ENCODE measurements around the gene GPR156.
"Not testable (repeated sequence)": the region's sequence is repeated elsewhere in the genome, so short reads cannot be mapped to it uniquely, and the experiment has no call there.

Gene GPR156

GRCh38 chr3:120284747-120285507 lies at the start of gene GPR156:
TSS of gene GPR156 (minus strand) at chr3:120285222. CDS start at chr3:120244098, 41,124 bp downstream.
- DNase-seq (ENCODE audit: low read depth): peak; percentile 18
- H3K4me3 ChIP-seq (ENCODE audit: low read depth, low read length): peak within 1 kb of the TSS; percentile 63
- no peak for TF ChIP-seq CTCF (conservative IDR thresholded peaks at IDR 0.05; ENCODE audit: low read depth, low read length)

GRCh38 chr3:120332646-120333045 lies 47.6 kb upstream of the GPR156 start:
- no peak for DNase-seq (ENCODE audit: low read depth)
- TF ChIP-seq CTCF (conservative IDR thresholded peaks at IDR 0.05; ENCODE audit: low read depth, low read length): no peak
- no peak overlapping the region for H3K4me3 ChIP-seq (ENCODE audit: low read depth, low read length)

GRCh38 chr3:120331076-120331475 lies 46.1 kb upstream of the GPR156 start:
- no peak for TF ChIP-seq CTCF (conservative IDR thresholded peaks at IDR 0.05; ENCODE audit: low read depth, low read length)
- peak; percentile 23 for DNase-seq (ENCODE audit: low read depth)
- no peak overlapping the region for H3K4me3 ChIP-seq (ENCODE audit: low read depth, low read length)

- no peak for TF ChIP-seq CTCF (conservative IDR thresholded peaks at IDR 0.05; ENCODE audit: low read depth, low read length)
- no peak overlapping the region for H3K4me3 ChIP-seq (ENCODE audit: low read depth, low read length)
- DNase-seq (ENCODE audit: low read depth): no peak
These were observed 41.8 kb upstream of the GPR156 start for GRCh38 chr3:120326784-120327183.

- DNase-seq (ENCODE audit: low read depth): peak; percentile 38
- H3K4me3 ChIP-seq (ENCODE audit: low read depth, low read length): no peak overlapping the region
- TF ChIP-seq CTCF (conservative IDR thresholded peaks at IDR 0.05; ENCODE audit: low read depth, low read length): no peak
These were observed 39.2 kb upstream of the GPR156 start for GRCh38 chr3:120324190-120324589.

- peak; percentile 37 for DNase-seq (ENCODE audit: low read depth)
- not testable (repeated sequence) for H3K4me3 ChIP-seq (ENCODE audit: low read depth, low read length)
These were observed 38.7 kb upstream of the GPR156 start for GRCh38 chr3:120323761-120324160.

- DNase-seq (ENCODE audit: low read depth): no peak
- no peak for TF ChIP-seq CTCF (conservative IDR thresholded peaks at IDR 0.05; ENCODE audit: low read depth, low read length)
- H3K4me3 ChIP-seq (ENCODE audit: low read depth, low read length): no peak overlapping the region
These were observed 27.1 kb upstream of the GPR156 start for GRCh38 chr3:120311863-120312794.
